HL-60 (cell line): Measurements from ENCODE around the gene PPIE.

Experiments used
- POLR2AphosphoS5 ChIP-seq: IDR thresholded peaks from 2 replicates; pipeline ENCODE4 v1.6.1; 2012; ENCODE audit warnings: low read depth
- TF ChIP-seq, protein P1 (sequence below): IDR thresholded peaks from one replicate; pipeline ENCODE4 v1.5.1; 2011; ENCODE audit warnings: low read length, control low read depth, inconsistent platforms; ENCODE audit not compliant: insufficient read depth
- TF ChIP-seq, protein P2 (sequence below): IDR thresholded peaks from 2 replicates; pipeline ENCODE4 v1.6.1; 2012; ENCODE audit warnings: low read depth; ENCODE audit not compliant: insufficient replicate concordance

DNA sequence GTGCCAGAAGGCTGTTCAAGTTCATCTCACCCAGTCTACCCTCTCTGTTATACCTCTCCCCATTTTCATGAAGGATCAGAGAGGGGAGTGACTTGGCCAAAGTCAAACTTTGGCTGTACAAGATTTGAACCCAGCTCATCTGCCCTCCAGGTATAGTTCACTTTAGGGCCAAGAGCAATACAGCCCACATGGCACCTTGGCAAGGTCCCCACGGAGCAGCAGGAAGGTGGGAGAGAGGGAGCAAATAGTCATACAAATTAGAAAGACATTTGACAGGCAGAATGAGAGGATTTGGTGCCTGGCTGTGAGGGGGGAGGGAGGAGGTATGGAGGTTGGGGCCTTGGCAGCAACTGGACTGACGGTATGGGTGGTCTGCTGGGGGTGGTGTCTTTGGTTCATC lies 48.5 kb upstream of the PPIE start:
- TF ChIP-seq, protein P1, sequence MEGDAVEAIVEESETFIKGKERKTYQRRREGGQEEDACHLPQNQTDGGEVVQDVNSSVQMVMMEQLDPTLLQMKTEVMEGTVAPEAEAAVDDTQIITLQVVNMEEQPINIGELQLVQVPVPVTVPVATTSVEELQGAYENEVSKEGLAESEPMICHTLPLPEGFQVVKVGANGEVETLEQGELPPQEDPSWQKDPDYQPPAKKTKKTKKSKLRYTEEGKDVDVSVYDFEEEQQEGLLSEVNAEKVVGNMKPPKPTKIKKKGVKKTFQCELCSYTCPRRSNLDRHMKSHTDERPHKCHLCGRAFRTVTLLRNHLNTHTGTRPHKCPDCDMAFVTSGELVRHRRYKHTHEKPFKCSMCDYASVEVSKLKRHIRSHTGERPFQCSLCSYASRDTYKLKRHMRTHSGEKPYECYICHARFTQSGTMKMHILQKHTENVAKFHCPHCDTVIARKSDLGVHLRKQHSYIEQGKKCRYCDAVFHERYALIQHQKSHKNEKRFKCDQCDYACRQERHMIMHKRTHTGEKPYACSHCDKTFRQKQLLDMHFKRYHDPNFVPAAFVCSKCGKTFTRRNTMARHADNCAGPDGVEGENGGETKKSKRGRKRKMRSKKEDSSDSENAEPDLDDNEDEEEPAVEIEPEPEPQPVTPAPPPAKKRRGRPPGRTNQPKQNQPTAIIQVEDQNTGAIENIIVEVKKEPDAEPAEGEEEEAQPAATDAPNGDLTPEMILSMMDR: no peak
- TF ChIP-seq POLR2AphosphoS5: no peak
- TF ChIP-seq, protein P2, sequence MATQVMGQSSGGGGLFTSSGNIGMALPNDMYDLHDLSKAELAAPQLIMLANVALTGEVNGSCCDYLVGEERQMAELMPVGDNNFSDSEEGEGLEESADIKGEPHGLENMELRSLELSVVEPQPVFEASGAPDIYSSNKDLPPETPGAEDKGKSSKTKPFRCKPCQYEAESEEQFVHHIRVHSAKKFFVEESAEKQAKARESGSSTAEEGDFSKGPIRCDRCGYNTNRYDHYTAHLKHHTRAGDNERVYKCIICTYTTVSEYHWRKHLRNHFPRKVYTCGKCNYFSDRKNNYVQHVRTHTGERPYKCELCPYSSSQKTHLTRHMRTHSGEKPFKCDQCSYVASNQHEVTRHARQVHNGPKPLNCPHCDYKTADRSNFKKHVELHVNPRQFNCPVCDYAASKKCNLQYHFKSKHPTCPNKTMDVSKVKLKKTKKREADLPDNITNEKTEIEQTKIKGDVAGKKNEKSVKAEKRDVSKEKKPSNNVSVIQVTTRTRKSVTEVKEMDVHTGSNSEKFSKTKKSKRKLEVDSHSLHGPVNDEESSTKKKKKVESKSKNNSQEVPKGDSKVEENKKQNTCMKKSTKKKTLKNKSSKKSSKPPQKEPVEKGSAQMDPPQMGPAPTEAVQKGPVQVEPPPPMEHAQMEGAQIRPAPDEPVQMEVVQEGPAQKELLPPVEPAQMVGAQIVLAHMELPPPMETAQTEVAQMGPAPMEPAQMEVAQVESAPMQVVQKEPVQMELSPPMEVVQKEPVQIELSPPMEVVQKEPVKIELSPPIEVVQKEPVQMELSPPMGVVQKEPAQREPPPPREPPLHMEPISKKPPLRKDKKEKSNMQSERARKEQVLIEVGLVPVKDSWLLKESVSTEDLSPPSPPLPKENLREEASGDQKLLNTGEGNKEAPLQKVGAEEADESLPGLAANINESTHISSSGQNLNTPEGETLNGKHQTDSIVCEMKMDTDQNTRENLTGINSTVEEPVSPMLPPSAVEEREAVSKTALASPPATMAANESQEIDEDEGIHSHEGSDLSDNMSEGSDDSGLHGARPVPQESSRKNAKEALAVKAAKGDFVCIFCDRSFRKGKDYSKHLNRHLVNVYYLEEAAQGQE: no peak
